BJ (cell line): Measurements from ENCODE around the gene FCF1. TPM values are rescaled to one million over a fixed set of nuclear protein-coding genes. Genes with fewer than 3 reads are reported as not detected.

Source experiments
- CTCF ChIA-PET: fragments of 350-600 bp; formaldehyde crosslinking; extraction: SDS; loops from one replicate; lab custom pipeline; 2021; ENCODE audit warnings: antibody characterized with exemption, inconsistent platforms; lab: Yijun Ruan, JAX
- POLR2A ChIA-PET: fragments of 300-600 bp; sonication (Branson Sonifier 250); formaldehyde crosslinking; extraction: SDS; loops from one replicate; lab custom pipeline; 2021; ENCODE audit warnings: antibody characterized with exemption; lab: Charles Lee
- DNase-seq: peaks from one replicate; pipeline ENCODE4 v3.0.0-alpha.2; 2011; ENCODE audit warnings: low read depth
- H3K27me3 ChIP-seq: 2 replicates; pipeline ENCODE4 v1.6.0; 2011; ENCODE audit warnings: low read length; ENCODE audit not compliant: control insufficient read depth, insufficient read depth
- H3K36me3 ChIP-seq: 2 replicates; pipeline ENCODE4 v1.5.1; 2011; ENCODE audit warnings: low read length; ENCODE audit not compliant: control insufficient read depth, insufficient read depth
- H3K4me3 ChIP-seq: 2 replicates; pipeline ENCODE4 v1.5.1; 2011; ENCODE audit warnings: low read depth, mild to moderate bottlenecking, control low read depth, low read length
- polyA plus RNA-seq: library from polyadenylated mRNA; depleted of rRNA; stranded (reverse); fragments of >200 nt; gene quantifications from 2 replicates; pipeline ENCODE4 v1.2.3, GENCODE V29; 2011
- TF ChIP-seq, protein P1 (sequence below): IDR thresholded peaks from 2 replicates; pipeline ENCODE4 v1.5.1; 2011; ENCODE audit warnings: low read depth, mild to moderate bottlenecking, control low read depth, inconsistent platforms, low read length, moderate library complexity; ENCODE audit not compliant: insufficient read depth

Gene FCF1
- polyA plus RNA-seq, 1 experiment: 30.6 TPM

DNA sequence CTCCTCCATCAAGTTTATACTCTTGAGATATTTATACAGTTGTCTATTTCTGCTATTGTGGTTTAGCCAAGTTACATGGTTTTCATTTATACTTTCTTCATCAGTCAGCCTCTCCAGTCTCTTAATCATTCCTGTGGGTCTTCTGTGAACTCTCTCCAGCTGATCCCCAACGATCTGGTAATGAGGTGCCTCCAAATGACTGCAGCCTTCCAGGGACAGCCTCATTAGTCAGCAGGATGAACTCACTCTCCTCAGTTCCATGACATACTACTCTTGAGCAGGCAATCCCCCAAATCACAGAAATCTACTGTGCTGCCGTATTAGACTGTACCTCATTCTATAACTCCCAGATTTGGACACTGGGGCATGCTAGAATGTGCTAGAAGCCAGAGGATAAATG, 15.4 kb upstream of the FCF1 start:
- ChIA-PET POLR2A (no interaction called here), CTCF (interaction anchor here (0.6 to 1.4 kb wide), 3 partner anchors 19 to 141 kb away, joined by 3 to 9 read pairs (median 3); partner anchors contain the start of gene LTBP2)
- DNase-seq: peak; percentile 47
- Histone ChIP-seq H3K4me3 (no peak overlapping the region), H3K27me3 (no peaks in the 10 kb centered on the region), H3K36me3 (no peaks in the 10 kb centered on the region)
- TF ChIP-seq, protein P1, sequence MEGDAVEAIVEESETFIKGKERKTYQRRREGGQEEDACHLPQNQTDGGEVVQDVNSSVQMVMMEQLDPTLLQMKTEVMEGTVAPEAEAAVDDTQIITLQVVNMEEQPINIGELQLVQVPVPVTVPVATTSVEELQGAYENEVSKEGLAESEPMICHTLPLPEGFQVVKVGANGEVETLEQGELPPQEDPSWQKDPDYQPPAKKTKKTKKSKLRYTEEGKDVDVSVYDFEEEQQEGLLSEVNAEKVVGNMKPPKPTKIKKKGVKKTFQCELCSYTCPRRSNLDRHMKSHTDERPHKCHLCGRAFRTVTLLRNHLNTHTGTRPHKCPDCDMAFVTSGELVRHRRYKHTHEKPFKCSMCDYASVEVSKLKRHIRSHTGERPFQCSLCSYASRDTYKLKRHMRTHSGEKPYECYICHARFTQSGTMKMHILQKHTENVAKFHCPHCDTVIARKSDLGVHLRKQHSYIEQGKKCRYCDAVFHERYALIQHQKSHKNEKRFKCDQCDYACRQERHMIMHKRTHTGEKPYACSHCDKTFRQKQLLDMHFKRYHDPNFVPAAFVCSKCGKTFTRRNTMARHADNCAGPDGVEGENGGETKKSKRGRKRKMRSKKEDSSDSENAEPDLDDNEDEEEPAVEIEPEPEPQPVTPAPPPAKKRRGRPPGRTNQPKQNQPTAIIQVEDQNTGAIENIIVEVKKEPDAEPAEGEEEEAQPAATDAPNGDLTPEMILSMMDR: no peak

DNA sequence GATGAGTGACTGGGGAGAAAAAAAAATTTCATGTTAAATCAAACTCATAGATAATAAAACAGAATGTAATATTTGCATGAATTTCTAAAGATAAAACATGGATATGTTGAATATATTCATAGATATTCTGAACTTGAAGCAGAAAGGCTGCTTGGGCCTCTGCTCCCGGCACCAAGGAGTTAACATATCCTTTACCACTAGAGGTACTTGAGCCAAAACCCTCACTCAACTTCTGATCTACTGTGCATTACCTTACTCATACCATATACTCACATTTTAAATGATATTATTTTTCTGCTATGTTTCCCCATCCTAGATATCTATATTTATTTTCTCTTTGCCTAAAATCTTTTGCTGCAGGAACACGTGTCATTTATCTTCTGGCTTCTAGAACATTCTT, 15.0 kb upstream of the FCF1 start:
- CTCF ChIA-PET: no interaction called here
- DNase-seq: no peak
- TF ChIP-seq, protein P1: no peak
- POLR2A ChIA-PET: no interaction called here
- no peaks in the 10 kb centered on the region for H3K36me3 ChIP-seq
- no peak overlapping the region for H3K4me3 ChIP-seq
- H3K27me3 ChIP-seq: no peaks in the 10 kb centered on the region

DNA sequence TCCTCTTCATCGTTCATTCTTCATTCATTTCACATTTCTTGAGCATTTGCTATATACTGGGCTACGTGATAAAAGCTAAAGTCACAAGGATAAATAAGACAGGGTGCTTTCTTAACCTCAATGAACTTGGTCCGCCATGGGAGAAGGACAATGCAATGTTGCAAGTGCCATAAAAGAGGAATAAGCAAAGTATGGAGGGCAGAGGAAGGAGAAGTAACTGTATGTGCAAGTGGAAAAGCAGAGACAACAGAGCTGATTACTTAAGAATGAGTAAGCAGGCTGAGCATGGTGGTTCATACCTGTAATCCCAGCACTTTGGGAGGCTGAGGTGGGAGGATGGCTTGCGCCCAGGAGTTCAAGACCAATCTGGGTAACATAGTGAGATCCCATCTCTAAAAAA, 14.5 kb upstream of the FCF1 start:
- ChIA-PET CTCF (interaction anchor here (0.6 kb wide), 1 partner anchor 23 kb away, joined by 3 read pairs; no protein-coding TSS in a partner anchor), POLR2A (no interaction called here)
- Histone ChIP-seq H3K4me3 (no peak overlapping the region), H3K36me3 (no peaks in the 10 kb centered on the region), H3K27me3 (no peaks in the 10 kb centered on the region)
- DNase-seq: no peak
- TF ChIP-seq, protein P1: no peak

DNA sequence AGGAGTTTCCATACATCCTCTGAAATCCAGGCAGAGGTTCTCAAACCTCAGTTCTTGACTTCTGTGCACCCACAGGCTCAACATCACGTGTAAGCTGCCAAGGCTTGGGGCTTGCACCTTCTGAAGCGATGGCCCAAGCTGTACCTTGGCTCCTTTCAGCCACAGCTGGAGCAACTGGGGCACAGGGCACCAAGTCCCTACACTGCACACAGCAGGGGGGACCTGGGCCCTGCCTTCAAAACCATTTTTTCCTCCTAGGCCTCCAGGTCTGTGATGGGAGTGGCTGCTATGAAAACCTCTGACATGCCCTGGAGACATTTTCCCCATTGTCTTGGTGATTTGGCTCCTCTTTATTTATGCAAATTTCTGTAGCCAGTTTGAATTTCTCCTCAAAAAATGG, 10.7 kb upstream of the FCF1 start:
- ChIA-PET CTCF (interaction anchor here (0.6 kb wide), 1 partner anchor 18 kb away, joined by 3 read pairs; no protein-coding TSS in a partner anchor), POLR2A (no interaction called here)
- TF ChIP-seq, protein P1: no peak
- Histone ChIP-seq H3K27me3 (no peaks in the 10 kb centered on the region), H3K36me3 (no peaks in the 10 kb centered on the region), H3K4me3 (no peak overlapping the region)
- no peak for DNase-seq

GRCh38 chr14:74703043-74703442, 9.9 kb upstream of the FCF1 start:
- ChIA-PET POLR2A (no interaction called here), CTCF (no interaction called here)
- DNase-seq: no peak
- TF ChIP-seq, protein P1: no peak
- no peaks in the 10 kb centered on the region for H3K36me3 ChIP-seq
- H3K4me3 ChIP-seq: no peak overlapping the region
- H3K27me3 ChIP-seq: no peaks in the 10 kb centered on the region
